Measurements from ENCODE around the gene ZNF70. TPM values are rescaled to one million over a fixed set of nuclear protein-coding genes. Genes with fewer than 3 reads are reported as not detected.

Gene ZNF70
- total and polyA plus RNA-seq, 2 of the 13 experiments (the other 11 are each of a cell fraction or from before 2014, with no cell fraction given): 0.62 to 3.6 TPM

DNA sequence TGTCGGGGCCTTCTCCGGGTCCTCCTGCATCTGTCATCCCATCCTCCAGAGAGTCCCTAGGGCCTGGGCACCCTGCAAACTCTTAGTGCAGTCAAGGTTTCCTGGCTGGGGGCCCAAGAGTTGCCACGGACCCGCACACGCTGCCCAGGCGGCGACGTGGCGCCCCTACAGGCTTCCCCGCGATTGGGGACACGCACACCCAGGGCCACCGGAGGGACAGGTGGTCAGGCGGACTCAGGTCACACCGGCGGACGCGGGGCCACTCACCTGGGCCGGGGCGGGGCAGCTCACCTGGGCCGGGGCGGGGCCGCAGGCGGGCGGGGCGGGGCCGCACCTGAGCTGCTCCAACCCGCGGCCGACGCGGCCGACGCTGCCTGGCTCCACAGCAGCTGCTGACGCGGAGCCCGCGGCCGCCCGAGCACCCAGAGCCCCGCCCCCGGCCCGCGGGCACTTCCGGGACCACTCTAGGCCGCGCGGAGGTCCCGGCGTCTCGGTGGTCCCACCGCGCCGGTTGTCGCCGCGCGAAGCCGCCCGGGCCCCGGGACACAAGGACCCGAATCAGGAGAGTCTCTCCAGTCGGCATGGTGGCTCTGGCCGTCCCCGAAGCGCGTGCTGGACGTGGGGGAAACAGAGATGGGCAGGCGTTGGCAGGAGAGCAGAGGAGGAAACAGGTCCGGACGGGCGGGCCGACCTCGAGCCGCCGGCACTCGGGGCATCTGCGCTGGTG lies at the start of gene ZNF70 (continued):
- TF ChIP-seq, protein P1, sequence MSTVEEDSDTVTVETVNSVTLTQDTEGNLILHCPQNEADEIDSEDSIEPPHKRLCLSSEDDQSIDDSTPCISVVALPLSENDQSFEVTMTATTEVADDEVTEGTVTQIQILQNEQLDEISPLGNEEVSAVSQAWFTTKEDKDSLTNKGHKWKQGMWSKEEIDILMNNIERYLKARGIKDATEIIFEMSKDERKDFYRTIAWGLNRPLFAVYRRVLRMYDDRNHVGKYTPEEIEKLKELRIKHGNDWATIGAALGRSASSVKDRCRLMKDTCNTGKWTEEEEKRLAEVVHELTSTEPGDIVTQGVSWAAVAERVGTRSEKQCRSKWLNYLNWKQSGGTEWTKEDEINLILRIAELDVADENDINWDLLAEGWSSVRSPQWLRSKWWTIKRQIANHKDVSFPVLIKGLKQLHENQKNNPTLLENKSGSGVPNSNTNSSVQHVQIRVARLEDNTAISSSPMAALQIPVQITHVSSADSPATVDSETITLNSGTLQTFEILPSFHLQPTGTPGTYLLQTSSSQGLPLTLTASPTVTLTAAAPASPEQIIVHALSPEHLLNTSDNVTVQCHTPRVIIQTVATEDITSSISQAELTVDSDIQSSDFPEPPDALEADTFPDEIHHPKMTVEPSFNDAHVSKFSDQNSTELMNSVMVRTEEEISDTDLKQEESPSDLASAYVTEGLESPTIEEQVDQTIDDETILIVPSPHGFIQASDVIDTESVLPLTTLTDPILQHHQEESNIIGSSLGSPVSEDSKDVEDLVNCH (CRISPR knock-in tag; IDR thresholded peaks at IDR 0.05): no peak
- TF ChIP-seq ZNF234 (CRISPR knock-in tag; conservative IDR thresholded peaks at IDR 0.05): 0 out of 2 replicates have a peak, but pooled peaks have one; percentile 35
- TF ChIP-seq CEBPG (CRISPR knock-in tag; IDR thresholded peaks at IDR 0.05): no peak
- no peak for TF ChIP-seq ZNF569 (CRISPR knock-in tag; IDR thresholded peaks at IDR 0.05; ENCODE audit: borderline replicate concordance)
- no peak for TF ChIP-seq ZNF224 (CRISPR knock-in tag; IDR thresholded peaks at IDR 0.05)
- no peak for TF ChIP-seq SMAD9 (CRISPR knock-in tag; IDR thresholded peaks at IDR 0.05)
- TF ChIP-seq, protein P2, sequence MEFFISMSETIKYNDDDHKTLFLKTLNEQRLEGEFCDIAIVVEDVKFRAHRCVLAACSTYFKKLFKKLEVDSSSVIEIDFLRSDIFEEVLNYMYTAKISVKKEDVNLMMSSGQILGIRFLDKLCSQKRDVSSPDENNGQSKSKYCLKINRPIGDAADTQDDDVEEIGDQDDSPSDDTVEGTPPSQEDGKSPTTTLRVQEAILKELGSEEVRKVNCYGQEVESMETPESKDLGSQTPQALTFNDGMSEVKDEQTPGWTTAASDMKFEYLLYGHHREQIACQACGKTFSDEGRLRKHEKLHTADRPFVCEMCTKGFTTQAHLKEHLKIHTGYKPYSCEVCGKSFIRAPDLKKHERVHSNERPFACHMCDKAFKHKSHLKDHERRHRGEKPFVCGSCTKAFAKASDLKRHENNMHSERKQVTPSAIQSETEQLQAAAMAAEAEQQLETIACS (CRISPR knock-in tag; IDR thresholded peaks at IDR 0.05): 0 out of 2 replicates have a peak, but pooled peaks have one; percentile 10
- TF ChIP-seq, protein P3, sequence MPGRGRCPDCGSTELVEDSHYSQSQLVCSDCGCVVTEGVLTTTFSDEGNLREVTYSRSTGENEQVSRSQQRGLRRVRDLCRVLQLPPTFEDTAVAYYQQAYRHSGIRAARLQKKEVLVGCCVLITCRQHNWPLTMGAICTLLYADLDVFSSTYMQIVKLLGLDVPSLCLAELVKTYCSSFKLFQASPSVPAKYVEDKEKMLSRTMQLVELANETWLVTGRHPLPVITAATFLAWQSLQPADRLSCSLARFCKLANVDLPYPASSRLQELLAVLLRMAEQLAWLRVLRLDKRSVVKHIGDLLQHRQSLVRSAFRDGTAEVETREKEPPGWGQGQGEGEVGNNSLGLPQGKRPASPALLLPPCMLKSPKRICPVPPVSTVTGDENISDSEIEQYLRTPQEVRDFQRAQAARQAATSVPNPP (CRISPR knock-in tag; IDR thresholded peaks at IDR 0.05): no peak
- TF ChIP-seq PHF20 (CRISPR knock-in tag; IDR thresholded peaks at IDR 0.05): peak; percentile 74
- TF ChIP-seq PHF8 (CRISPR knock-in tag; IDR thresholded peaks at IDR 0.05): peak; percentile 81
- 0 out of 2 replicates have a peak, but pooled peaks have one; percentile 17 for TF ChIP-seq ZNF430 (CRISPR knock-in tag; IDR thresholded peaks at IDR 0.05)
- no peak for TF ChIP-seq SOX6 (IDR thresholded peaks at IDR 0.05)
- TF ChIP-seq SOX6 (CRISPR knock-in tag; IDR thresholded peaks at IDR 0.05): 0 out of 2 replicates have a peak, but pooled peaks have one; percentile 16
- 0 out of 2 replicates have a peak, but pooled peaks have one; percentile 9 for TF ChIP-seq BRD4 (CRISPR knock-in tag; IDR thresholded peaks at IDR 0.05)
- no peak for TF ChIP-seq STAT5B (CRISPR knock-in tag; IDR thresholded peaks at IDR 0.05)
- TF ChIP-seq, protein P4, sequence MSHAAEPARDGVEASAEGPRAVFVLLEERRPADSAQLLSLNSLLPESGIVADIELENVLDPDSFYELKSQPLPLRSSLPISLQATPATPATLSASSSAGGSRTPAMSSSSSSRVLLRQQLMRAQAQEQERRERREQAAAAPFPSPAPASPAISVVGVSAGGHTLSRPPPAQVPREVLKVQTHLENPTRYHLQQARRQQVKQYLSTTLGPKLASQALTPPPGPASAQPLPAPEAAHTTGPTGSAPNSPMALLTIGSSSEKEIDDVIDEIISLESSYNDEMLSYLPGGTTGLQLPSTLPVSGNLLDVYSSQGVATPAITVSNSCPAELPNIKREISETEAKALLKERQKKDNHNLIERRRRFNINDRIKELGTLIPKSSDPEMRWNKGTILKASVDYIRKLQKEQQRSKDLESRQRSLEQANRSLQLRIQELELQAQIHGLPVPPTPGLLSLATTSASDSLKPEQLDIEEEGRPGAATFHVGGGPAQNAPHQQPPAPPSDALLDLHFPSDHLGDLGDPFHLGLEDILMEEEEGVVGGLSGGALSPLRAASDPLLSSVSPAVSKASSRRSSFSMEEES (CRISPR knock-in tag; IDR thresholded peaks at IDR 0.05): no peak
- TF ChIP-seq, protein P5, sequence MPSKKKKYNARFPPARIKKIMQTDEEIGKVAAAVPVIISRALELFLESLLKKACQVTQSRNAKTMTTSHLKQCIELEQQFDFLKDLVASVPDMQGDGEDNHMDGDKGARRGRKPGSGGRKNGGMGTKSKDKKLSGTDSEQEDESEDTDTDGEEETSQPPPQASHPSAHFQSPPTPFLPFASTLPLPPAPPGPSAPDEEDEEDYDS (CRISPR knock-in tag; IDR thresholded peaks at IDR 0.05): no peak
- TF ChIP-seq ZMYM3 (CRISPR knock-in tag; IDR thresholded peaks at IDR 0.05): no peak; the same call in 1 of the 2 replicates
- peak; percentile 35 for TF ChIP-seq NR2C2 (CRISPR knock-in tag; IDR thresholded peaks at IDR 0.05; ENCODE audit: borderline replicate concordance)
- no peak for TF ChIP-seq GTF2F1 (IDR thresholded peaks at IDR 0.05; ENCODE audit: low read length)
- TF ChIP-seq SOX13 (IDR thresholded peaks at IDR 0.05): no peak
- no peak for TF ChIP-seq SOX13 (CRISPR knock-in tag; conservative IDR thresholded peaks at IDR 0.05 in 1 of 2, IDR thresholded peaks at IDR 0.05 in 1 of 2)
- TF ChIP-seq SIX1 (CRISPR knock-in tag; IDR thresholded peaks at IDR 0.05; ENCODE audit: borderline replicate concordance): no peak
- TF ChIP-seq TAF1 (CRISPR knock-in tag; IDR thresholded peaks at IDR 0.05): peak; percentile 59
- no peak for TF ChIP-seq ZNF589 (CRISPR knock-in tag; conservative IDR thresholded peaks at IDR 0.05)
- no peak for TF ChIP-seq ZNF317 (CRISPR knock-in tag; IDR thresholded peaks at IDR 0.05)
